HG02885 (cell line): ENCODE measurements around the gene VLDLR.

Experiments used
- ATAC-seq: cut with Tn5 transposase; IDR thresholded peaks from one replicate; pipeline ENCODE4 v1.9.1; 2021; ENCODE audit warnings: mild to moderate bottlenecking; ENCODE audit not compliant: unreplicated experiment, poor library complexity

VLDLR gene

GRCh38 chr9:2620919-2621721 is 467 bp upstream of the VLDLR start:
- ATAC-seq: peak; percentile 51

- ATAC-seq: peak; percentile 29
These were observed 1.1 kb downstream of the VLDLR start for GRCh38 chr9:2622461-2623287.

GRCh38 chr9:2623288-2624050 is 1.9 kb downstream of the VLDLR start:
- ATAC-seq: no peak

- no peak for ATAC-seq
These were observed 2.6 kb downstream of the VLDLR start for GRCh38 chr9:2624051-2624682.

GRCh38 chr9:2625427-2625826 is 3.8 kb downstream of the VLDLR start:
- no peak for ATAC-seq

GRCh38 chr9:2628919-2629318 is 7.3 kb downstream of the VLDLR start:
- no peak for ATAC-seq

- no peak for ATAC-seq
These were observed 8.6 kb downstream of the VLDLR start for GRCh38 chr9:2630158-2630557.

GRCh38 chr9:2631263-2631662 is 9.7 kb downstream of the VLDLR start:
- ATAC-seq: no peak

- no peak for ATAC-seq
These were observed 12.6 kb downstream of the VLDLR start for GRCh38 chr9:2634153-2634552.

GRCh38 chr9:2634818-2635217 is 13.2 kb downstream of the VLDLR start:
- ATAC-seq: no peak

- no peak for ATAC-seq
These were observed 14.3 kb downstream of the VLDLR start for GRCh38 chr9:2635922-2636321.

- ATAC-seq: no peak
These were observed 15.8 kb downstream of the VLDLR start for GRCh38 chr9:2637390-2637789.

- peak; percentile 90 for ATAC-seq
These were observed 17.5 kb downstream of the VLDLR start for GRCh38 chr9:2638871-2639673.

GRCh38 chr9:2639786-2640185 is 18.2 kb downstream of the VLDLR start:
- ATAC-seq: no peak

GRCh38 chr9:2640570-2640969 is 19.0 kb downstream of the VLDLR start:
- no peak for ATAC-seq

GRCh38 chr9:2641033-2641432 is 19.4 kb downstream of the VLDLR start:
- no peak for ATAC-seq

- no peak for ATAC-seq
These were observed 20.5 kb downstream of the VLDLR start for GRCh38 chr9:2642068-2642467.

GRCh38 chr9:2645569-2645968 is 24.0 kb downstream of the VLDLR start:
- ATAC-seq: peak; percentile 94

GRCh38 chr9:2655411-2655901 is 33.9 kb downstream of the VLDLR start:
- peak; percentile 72 for ATAC-seq
